Stimulated activated naive CD8-positive, alpha-beta T cell treated with anti-CD3 and anti-CD28 coated beads, Interleukin-15, amount 100 ng/mL, for 72 hours (primary cell): ENCODE data around the gene THAP2.

Experiments used
- ATAC-seq: fragments of 150-1000 bp; cut with Tn5 transposase; 2 replicates; pipeline ENCODE4 v1.10.0; 2021; ENCODE audit warnings: mild to moderate bottlenecking, moderate library complexity
- DNase-seq, 2 donors: peaks; one replicate each; pipeline ENCODE4 v3.0.0; 2021 to 2022
- H3K27ac Mint-ChIP-seq, 2 donors: one replicate each; pipeline ENCODE4 v1.8.0; 2022; ENCODE audit warnings: mild to moderate bottlenecking in 2 of 2, mixed read lengths in 2 of 2, moderate library complexity in 2 of 2
- H3K27me3 Mint-ChIP-seq: one replicate; pipeline ENCODE4 v1.8.0; 2022; ENCODE audit warnings: mixed read lengths
- H3K4me1 Mint-ChIP-seq: one replicate; pipeline ENCODE4 v1.8.0; 2022; ENCODE audit warnings: mild to moderate bottlenecking, mixed read lengths
- H3K4me3 Mint-ChIP-seq, 2 donors: one replicate each; pipeline ENCODE4 v1.8.0; 2022; ENCODE audit warnings: mild to moderate bottlenecking in 2 of 2, mixed read lengths in 2 of 2, moderate library complexity in 1 of 2
- H3K9me3 Mint-ChIP-seq, 2 donors: one replicate each; pipeline ENCODE4 v1.8.0; 2022; ENCODE audit warnings: mixed read lengths in 2 of 2

THAP2 gene

GRCh38 chr12:71663561-71664410 lies at the start of gene THAP2, which contains the start of gene ZFC3H1:
Gene THAP2 (plus strand): TSS chr12:71664301. CDS start chr12:71664510, 209 bp downstream.
Gene ZFC3H1 (minus strand): TSS chr12:71663848. CDS start chr12:71663610, 238 bp downstream.
- Mint-ChIP-seq H3K4me1 (peaks cover 42% of the 10 kb centered on the region), H3K4me3 (peak within 1 kb of the TSS; percentile 99), H3K27me3 (no peaks in the 10 kb centered on the region), H3K27ac (peak within 1 kb of the TSS; percentile 100), H3K9me3 (peaks cover 7 to 9% of the 10 kb centered on the region in 2 donors)
- DNase-seq (peak; percentile 86 to 95), ATAC-seq (peak; percentile 90)

DNA sequence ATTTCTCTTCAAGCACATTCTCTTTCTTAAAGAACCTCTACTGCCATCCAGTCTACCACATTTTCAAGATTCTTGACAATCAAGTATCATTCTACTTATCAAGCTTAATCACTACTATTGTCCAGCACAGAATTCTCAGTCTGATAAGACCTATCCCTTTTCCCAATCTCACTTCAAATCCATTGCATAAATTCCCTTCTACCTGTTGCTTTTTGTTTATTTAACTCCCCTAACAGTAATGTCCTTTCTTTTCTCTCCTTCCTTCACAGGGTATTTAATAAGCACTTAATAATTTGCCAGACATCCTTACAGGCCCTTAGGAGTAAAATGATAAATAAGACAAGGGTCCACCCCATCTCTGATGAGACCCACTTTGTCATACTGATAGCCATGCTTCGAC lies 42.2 kb upstream of the THAP2 start:
- DNase-seq (no peak), ATAC-seq (no peak)
- H3K27ac Mint-ChIP-seq, result peak overlapping the region in 1 of 2 donors; percentile 85

GRCh38 chr12:71625476-71625875 lies 38.6 kb upstream of the THAP2 start:
- no peak for DNase-seq
- H3K9me3 Mint-ChIP-seq, result no peaks in the 10 kb centered on the region
- H3K27me3 Mint-ChIP-seq, result no peaks in the 10 kb centered on the region
- H3K4me1 Mint-ChIP-seq, result peaks cover 16% of the 10 kb centered on the region
- no peak overlapping the region for H3K4me3 Mint-ChIP-seq
- no peak for ATAC-seq
- H3K27ac Mint-ChIP-seq, result no peak overlapping the region

More for the DNA sequence above, 42.2 kb upstream of the THAP2 start:
- Mint-ChIP-seq H3K4me3 (no peak overlapping the region), H3K4me1 (peaks cover 16% of the 10 kb centered on the region), H3K9me3 (no peaks in the 10 kb centered on the region), H3K27me3 (no peaks in the 10 kb centered on the region)

GRCh38 chr12:71626098-71626497 lies 38.0 kb upstream of the THAP2 start:
- Mint-ChIP-seq H3K27ac (peak overlapping the region in 1 of 2 donors; percentile 46), H3K4me3 (peak overlapping the region in 1 of 2 donors; percentile 57), H3K4me1 (peaks cover 16% of the 10 kb centered on the region), H3K9me3 (no peaks in the 10 kb centered on the region), H3K27me3 (no peaks in the 10 kb centered on the region)
- no peak for ATAC-seq
- DNase-seq, result no peak

- Mint-ChIP-seq H3K4me3 (no peak overlapping the region), H3K27ac (no peak overlapping the region), H3K27me3 (no peaks in the 10 kb centered on the region), H3K9me3 (no peaks in the 10 kb centered on the region), H3K4me1 (peaks cover 16% of the 10 kb centered on the region)
- DNase-seq, result no peak
- ATAC-seq, result no peak
Measured at GRCh38 chr12:71626768-71627167, 37.3 kb upstream of the THAP2 start.

- no peak for ATAC-seq
- DNase-seq, result no peak
- H3K27ac Mint-ChIP-seq, result no peak overlapping the region
- H3K9me3 Mint-ChIP-seq, result no peaks in the 10 kb centered on the region
- H3K27me3 Mint-ChIP-seq, result no peaks in the 10 kb centered on the region
- H3K4me1 Mint-ChIP-seq, result peaks cover 12% of the 10 kb centered on the region
- no peak overlapping the region for H3K4me3 Mint-ChIP-seq
Measured at GRCh38 chr12:71627438-71628002, 36.6 kb upstream of the THAP2 start.

DNA sequence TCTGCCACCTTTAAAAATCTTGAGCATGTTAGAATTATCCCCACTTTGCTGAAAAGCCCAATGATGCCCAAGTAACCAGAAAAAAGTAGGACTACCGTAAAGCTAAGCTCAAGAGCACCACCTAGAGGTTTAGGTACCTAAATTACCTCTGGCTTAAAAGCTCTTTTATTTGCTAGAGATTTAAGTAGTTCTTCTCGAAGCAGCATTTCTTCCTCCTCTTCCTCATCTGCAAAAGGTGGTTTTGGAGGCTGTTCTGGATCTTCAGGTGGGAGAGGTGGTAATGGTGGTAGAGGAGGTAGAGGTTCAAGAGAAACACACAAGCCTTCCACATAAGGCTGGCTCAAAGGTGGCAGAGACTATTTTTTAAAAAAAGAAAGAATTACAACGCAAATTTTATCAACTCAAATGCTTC lies 27.4 kb upstream of the THAP2 start:
- H3K27ac Mint-ChIP-seq, result peak overlapping the region; percentile 36 to 80

DNA sequence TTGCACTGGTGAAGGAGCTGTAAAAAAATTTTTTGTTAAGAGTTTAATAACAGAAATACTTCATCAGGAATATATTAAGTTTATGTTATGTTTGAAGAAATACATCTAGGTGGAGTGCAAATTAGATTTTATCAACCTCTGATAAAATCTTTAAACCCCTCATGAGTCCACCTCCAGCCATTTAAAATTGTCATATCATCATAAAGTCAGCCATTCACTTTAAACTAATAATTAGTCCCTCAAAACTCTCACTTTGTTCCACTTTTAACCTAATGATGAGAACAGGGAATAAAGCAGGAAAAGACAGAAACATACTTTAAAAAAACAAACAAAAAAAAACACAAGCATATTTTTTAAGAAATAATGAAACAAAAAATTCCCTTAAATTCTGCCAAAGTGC lies 25.6 kb upstream of the THAP2 start:
- Mint-ChIP-seq H3K9me3 (no peaks in the 10 kb centered on the region), H3K27me3 (no peaks in the 10 kb centered on the region), H3K4me1 (peaks cover 19% of the 10 kb centered on the region), H3K27ac (no peak overlapping the region), H3K4me3 (no peak overlapping the region)
- DNase-seq, result no peak
- no peak for ATAC-seq

More for the DNA sequence above, 27.4 kb upstream of the THAP2 start:
- Mint-ChIP-seq H3K9me3 (no peaks in the 10 kb centered on the region), H3K4me1 (peaks cover 15% of the 10 kb centered on the region), H3K4me3 (no peak overlapping the region), H3K27me3 (no peaks in the 10 kb centered on the region)
- DNase-seq (no peak), ATAC-seq (no peak)

DNA sequence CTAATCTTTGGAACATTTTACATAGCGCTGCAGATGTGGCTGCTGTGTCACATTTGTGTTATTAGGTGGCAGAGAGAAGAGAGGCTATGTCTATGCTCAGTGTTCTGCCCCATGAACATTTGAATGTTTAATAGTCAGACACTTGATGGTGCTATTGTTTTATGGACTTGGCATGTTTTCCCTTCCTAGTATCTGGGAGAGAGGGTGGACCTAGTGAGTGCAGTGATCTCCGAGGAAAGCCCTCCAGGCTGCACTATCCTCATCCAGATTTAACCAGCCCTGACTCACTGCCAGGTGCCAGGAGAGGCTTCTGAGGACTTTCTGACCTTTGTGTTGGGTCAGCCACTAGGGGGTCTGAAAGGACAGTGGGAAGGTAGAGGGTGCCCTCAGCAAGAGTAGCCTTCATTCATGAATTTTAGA lies 24.8 kb upstream of the THAP2 start:
- Mint-ChIP-seq H3K9me3 (no peaks in the 10 kb centered on the region), H3K4me1 (peaks cover 23% of the 10 kb centered on the region), H3K4me3 (no peak overlapping the region), H3K27me3 (no peaks in the 10 kb centered on the region), H3K27ac (peak overlapping the region; percentile 13 to 76)
- DNase-seq (no peak), ATAC-seq (peak; percentile 68)

DNA sequence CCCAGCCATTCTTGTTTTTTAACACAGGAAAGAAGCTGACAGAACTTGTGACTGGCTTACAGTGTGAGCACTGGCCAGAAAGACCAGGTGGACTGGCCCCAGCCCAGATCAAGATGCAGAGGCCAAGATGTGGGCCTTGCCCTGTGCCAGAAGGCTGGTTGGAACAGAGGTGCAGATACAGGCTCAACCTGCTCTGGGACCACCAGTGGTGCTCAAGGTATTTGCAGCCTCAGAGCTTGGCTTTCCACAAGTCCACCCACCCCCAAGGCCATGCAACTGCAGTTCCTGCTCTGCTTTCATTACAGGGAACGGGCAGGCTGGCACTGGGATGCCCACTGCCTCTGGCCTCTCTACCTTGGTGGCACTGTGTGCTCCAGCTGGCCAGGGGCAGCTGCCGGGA lies 23.8 kb upstream of the THAP2 start:
- H3K9me3 Mint-ChIP-seq, result no peaks in the 10 kb centered on the region
- H3K27ac Mint-ChIP-seq, result no peak overlapping the region
- ATAC-seq, result no peak
- DNase-seq, result no peak
- H3K27me3 Mint-ChIP-seq, result no peaks in the 10 kb centered on the region
- H3K4me3 Mint-ChIP-seq, result no peak overlapping the region
- peaks cover 27% of the 10 kb centered on the region for H3K4me1 Mint-ChIP-seq

GRCh38 chr12:71641390-71641789 lies 22.7 kb upstream of the THAP2 start:
- no peaks in the 10 kb centered on the region for H3K27me3 Mint-ChIP-seq
- H3K9me3 Mint-ChIP-seq, result no peaks in the 10 kb centered on the region
- ATAC-seq, result no peak
- H3K27ac Mint-ChIP-seq, result peak overlapping the region in 1 of 2 donors; percentile 30
- no peak for DNase-seq
- H3K4me3 Mint-ChIP-seq, result no peak overlapping the region
- peaks cover 29% of the 10 kb centered on the region for H3K4me1 Mint-ChIP-seq

- peak; percentile 86 for ATAC-seq
- no peak overlapping the region for H3K27ac Mint-ChIP-seq
- peaks cover 23% of the 10 kb centered on the region for H3K4me1 Mint-ChIP-seq
- H3K9me3 Mint-ChIP-seq, result no peaks in the 10 kb centered on the region
- no peaks in the 10 kb centered on the region for H3K27me3 Mint-ChIP-seq
- no peak for DNase-seq
- no peak overlapping the region for H3K4me3 Mint-ChIP-seq
Measured at GRCh38 chr12:71642264-71642663, 21.8 kb upstream of the THAP2 start.

DNA sequence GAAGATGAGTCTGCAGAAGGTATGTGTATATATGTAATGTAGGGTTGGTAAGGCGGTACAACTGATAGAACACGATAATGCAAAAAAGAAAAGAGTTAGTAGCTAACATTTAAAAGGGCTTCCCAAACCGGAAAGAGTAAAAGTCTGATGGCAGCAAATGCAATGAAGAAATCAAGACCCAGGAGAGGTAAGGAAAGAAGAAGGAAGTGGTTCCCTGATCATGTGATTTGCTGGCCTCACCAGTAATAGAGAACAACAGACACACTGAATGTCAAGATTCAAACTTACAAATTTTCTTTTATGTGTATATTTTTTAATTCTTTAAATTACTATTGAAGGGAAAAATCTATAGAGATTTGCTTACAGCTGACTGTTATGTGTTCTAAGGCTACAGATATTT lies 18.8 kb upstream of the THAP2 start:
- peak overlapping the region in 1 of 2 donors; percentile 72 for H3K27ac Mint-ChIP-seq
- no peak overlapping the region for H3K4me3 Mint-ChIP-seq
- H3K27me3 Mint-ChIP-seq, result no peaks in the 10 kb centered on the region

GRCh38 chr12:71646512-71646911 lies 17.6 kb upstream of the THAP2 start:
- H3K4me1 Mint-ChIP-seq, result peaks cover 24% of the 10 kb centered on the region
- H3K27ac Mint-ChIP-seq, result peak overlapping the region in 1 of 2 donors; percentile 48
- no peaks in the 10 kb centered on the region for H3K9me3 Mint-ChIP-seq

More for the DNA sequence above, 18.8 kb upstream of the THAP2 start:
- ATAC-seq (no peak), DNase-seq (no peak)
- peaks cover 24% of the 10 kb centered on the region for H3K4me1 Mint-ChIP-seq
- no peaks in the 10 kb centered on the region for H3K9me3 Mint-ChIP-seq

DNA sequence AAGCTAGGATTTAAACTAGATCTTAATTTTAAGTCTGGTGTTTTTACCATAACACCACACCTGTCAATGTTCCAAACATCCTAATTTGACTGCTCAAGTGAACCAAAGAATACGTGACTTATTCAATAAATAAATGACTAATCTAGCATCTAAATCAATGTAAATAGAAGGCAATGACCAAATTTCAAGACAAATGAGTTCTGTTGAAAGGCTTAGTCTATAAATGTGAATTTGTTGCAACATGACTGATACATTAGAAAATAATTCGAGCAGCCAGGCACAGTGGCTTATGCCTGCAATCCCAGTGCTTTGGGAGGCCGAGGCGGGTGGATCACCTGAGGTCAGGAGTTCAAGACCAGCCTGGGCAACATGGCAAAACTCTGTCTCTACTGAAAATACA lies 15.6 kb upstream of the THAP2 start:
- H3K9me3 Mint-ChIP-seq, result no peaks in the 10 kb centered on the region
- H3K4me3 Mint-ChIP-seq, result no peak overlapping the region
- peaks cover 19% of the 10 kb centered on the region for H3K4me1 Mint-ChIP-seq
- ATAC-seq, result no peak
- H3K27ac Mint-ChIP-seq, result no peak overlapping the region
- no peak for DNase-seq
- H3K27me3 Mint-ChIP-seq, result no peaks in the 10 kb centered on the region

More at GRCh38 chr12:71646512-71646911, 17.6 kb upstream of the THAP2 start:
- DNase-seq, result no peak
- no peak for ATAC-seq
- no peak overlapping the region for H3K4me3 Mint-ChIP-seq
- H3K27me3 Mint-ChIP-seq, result no peaks in the 10 kb centered on the region

GRCh38 chr12:71649401-71649800 lies 14.7 kb upstream of the THAP2 start:
- Mint-ChIP-seq H3K27ac (peak overlapping the region in 1 of 2 donors; percentile 51), H3K9me3 (no peaks in the 10 kb centered on the region), H3K4me3 (no peak overlapping the region), H3K27me3 (no peaks in the 10 kb centered on the region), H3K4me1 (peaks cover 18% of the 10 kb centered on the region)
- DNase-seq (no peak), ATAC-seq (no peak)
